ENCODE results near the gene CFAP57.

CFAP57 gene

DNA sequence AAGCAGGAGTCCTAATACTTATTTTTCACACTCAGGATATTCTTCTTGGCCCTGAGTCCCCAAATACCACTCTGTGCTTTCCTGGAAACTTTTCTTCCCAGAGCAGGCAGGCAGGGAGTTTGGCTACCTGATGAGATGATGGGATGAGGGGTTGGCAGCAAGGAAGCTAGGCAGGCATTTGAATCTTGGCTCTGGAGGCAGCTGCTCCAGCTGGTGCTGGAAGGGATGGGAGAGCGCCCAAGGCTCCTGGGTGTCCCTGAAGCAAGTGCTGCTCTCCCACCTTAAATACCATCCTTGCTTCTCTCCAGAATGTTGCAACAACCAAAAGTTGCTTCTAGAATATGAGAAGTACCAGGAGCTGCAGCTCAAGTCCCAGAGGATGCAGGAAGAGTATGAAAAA lies 49.7 kb downstream of the CFAP57 start:
- no peak for FAIRE-seq
- no peak for DNase-seq (ENCODE audit: insufficient read length, low spot score)

DNA sequence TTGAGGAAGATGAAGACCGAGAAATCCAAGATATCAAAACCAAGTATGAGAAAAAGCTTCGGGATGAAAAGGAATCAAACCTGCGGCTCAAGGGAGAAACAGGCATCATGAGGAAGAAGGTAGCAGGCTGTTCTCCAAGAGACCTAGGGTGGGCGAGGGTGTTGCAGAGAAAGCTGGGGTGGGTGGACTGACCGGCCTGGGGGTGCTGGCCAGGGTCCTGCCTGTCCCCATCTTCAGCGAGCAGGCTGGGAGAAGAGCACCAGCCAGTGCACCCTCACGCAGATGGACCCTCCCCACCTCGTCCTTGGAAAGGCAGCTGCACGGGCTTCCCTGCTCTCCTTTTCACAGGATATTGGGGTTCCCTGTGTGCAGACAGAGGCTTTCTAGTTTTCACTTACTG lies 50.7 kb downstream of the CFAP57 start:
- no peak for FAIRE-seq
- DNase-seq (ENCODE audit: insufficient read length, low spot score), result no peak

DNA sequence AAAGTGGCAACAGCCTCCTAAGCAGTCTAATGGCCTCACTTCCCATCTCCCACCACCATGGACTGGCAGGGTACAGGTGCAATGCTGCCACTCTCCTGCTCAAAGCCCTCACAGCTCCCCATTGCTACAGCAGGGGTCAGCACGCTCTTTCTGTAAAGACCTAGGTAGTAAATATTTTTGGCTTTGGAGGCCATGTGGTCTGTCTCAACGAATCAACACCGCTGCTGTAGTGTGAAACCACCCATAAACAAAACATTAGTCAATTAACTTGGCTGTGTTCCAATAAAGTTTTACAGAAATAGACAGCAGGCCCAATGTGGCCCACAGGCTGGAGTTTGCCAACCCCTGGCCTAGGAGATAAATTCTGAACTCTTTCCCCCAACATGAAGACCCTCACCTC lies 53.0 kb downstream of the CFAP57 start:
- FAIRE-seq (no peak), DNase-seq (ENCODE audit: insufficient read length, low spot score) (no peak)

DNA sequence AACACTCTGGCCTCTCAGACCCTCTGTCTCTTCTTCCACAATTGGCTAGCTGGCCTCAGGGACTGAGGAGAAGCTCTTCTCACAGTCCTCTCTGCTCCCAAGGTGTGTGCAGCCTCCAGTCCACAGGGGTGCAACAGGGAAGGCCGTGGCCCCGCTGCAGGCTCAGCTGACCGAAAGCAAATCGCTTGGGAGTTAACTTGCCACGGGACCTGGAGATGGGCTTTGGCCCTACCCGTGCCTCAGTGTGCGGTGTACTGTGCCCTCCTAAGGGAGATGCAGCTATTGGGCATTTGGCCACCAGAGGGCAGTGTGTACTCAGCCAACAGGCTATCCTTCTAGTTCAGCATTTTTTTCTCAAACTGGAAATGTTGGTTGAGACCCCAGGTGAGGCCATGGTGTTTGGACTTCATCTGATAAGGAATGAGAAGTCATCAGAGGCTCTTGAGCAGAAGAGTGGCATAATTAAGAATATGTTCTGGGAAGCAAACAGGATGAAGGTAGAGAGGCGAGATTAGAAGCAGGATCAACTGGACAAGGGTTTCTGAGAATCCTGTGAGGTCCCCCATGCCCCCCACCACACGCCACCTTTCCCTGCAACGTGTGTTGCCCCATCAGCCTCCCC lies 55.1 kb downstream of the CFAP57 start:
- FAIRE-seq (peak; percentile 95), DNase-seq (ENCODE audit: insufficient read length, low spot score) (peak; percentile 72)

DNA sequence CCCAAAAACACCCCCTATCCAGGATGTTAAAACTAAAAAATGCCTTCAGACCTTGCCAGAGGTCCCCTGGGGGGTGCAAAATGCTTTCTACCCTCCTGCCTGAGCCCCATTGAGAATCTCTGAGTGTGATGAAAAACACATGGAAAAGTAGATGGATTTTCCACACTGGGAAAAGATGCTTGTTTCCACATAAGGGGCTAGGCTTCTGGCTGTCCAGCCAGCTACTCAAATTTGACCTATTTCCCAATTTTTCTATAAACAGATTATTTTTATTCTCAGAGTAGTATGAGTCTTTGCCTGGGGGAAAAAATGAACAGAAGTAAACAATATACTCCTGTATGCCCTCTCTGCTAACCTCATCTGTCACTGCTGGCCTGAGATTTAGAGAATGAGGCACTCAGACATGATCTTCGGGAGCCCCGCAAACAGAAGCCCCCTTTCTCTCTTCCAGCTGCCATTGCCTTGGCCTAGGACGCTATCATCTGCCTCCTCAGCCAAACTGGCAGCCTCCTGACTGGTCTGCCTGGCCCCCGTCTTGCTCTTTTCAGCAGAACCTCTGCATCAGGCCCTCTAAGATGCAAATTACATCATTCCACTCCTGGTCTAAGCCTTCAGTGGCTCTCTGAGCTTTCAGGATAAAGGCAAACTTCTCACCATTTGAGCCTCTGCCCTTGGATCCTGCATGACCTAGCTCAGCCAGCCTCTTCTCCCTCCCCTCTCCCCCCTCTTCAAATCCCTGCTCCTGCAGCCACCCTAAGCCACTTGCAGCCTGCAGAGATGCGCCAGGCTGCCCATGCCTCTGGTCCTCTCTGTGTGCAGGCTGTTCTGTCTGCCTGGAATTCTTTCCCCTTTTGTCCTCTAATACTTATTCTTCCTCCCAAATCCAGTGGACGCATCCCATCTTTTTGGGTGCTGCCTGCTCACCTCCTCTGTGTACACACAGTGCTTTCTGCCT lies 58.0 kb downstream of the CFAP57 start:
- no peak for FAIRE-seq
- DNase-seq (ENCODE audit: insufficient read length, low spot score), result no peak

DNA sequence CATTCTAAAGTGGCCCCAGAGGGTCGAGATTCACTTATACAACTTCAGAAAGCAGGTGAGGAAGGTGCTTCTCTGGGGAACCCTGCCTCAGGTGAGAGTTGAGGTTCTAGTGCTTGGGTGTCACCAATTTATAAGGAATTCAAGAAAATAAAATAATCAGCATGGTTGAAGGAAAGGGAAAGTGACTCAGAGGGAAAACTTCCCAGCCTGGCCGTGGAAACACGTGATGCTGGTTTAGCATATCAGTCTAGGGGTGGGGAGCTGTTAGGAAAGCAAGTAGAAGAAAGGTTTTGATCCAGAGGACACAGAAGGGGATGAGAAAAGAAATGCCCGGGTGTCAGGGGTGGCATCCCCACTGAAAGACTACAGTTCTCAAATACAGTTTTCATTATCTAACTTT lies 59.9 kb downstream of the CFAP57 start:
- DNase-seq (ENCODE audit: insufficient read length, low spot score), result peak; percentile 35
- no peak for FAIRE-seq

DNA sequence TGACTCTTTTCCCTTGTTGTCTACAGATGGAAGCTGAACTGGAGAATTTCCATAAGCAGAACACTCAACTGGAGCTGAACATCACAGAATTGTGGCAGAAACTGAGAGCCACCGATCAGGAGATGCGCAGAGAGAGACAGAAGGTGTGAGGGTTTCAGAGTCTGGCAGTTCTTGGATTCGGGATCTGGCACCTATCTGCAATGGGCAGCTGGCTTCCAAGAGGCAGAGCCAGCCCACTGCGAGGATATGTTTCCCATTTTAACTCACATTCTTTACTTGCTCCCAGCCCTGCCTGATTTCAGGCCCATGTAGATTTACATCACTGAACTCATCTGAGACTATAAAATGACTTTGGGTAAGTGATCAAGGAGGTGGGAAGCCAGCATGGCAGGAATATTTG lies 60.4 kb downstream of the CFAP57 start:
- DNase-seq (ENCODE audit: insufficient read length, low spot score) (no peak), FAIRE-seq (no peak)

DNA sequence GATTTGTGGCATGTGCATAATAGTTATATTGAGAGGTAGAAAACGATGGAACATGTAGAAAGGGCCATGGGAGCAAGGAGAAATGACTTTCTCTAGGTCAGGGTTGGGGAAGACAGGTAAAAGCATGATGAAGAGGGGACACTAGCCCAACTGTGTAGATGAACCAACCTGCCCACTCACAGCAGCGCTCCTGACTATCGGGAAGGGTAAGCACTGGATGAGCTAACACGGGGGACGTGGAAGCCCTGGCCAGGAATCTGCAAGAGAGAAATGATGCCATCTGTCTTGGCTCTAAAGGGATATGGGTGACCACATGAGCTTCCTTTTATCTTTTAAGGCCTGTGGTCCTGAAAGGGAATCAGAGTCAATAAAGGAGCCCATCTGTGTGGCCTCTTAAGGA lies 61.5 kb downstream of the CFAP57 start:
- FAIRE-seq, result no peak
- no peak for DNase-seq (ENCODE audit: insufficient read length, low spot score)

DNA sequence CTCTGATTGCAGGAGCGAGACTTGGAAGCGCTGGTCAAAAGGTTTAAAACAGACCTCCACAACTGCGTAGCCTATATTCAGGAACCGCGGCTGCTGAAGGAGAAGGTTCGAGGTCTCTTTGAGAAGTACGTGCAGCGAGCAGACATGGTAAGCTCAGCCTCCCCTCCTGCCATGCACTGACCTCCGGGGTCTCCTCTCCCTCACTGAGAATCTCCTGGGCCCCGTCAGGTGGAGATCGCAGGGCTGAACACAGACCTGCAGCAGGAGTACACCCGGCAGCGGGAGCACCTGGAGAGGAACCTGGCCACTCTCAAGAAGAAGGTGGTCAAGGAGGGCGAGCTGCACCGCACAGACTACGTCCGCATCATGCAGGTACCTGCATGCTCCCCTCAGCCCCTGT lies 62.1 kb downstream of the CFAP57 start:
- DNase-seq (ENCODE audit: insufficient read length, low spot score) (no peak), FAIRE-seq (no peak)

DNA sequence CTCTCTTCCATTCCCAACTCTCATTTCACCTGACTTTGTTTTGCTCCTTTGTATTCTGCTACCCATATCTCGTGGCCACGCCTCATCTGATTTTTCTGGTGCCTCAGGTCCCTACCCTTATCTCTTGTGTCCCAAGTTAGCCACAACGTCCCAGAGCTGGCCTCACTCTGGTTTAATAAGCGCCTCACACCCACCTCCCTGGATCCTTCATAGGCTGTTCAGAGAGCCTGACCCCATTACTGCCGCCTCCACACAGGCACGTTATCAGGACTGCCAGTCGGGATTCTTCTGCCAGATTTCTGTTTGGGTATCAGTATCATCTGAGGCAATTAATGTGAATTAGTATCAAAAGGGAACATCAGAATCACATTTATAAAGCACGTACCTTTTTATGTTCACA lies 62.9 kb downstream of the CFAP57 start:
- DNase-seq (ENCODE audit: insufficient read length, low spot score) (no peak), FAIRE-seq (no peak)

DNA sequence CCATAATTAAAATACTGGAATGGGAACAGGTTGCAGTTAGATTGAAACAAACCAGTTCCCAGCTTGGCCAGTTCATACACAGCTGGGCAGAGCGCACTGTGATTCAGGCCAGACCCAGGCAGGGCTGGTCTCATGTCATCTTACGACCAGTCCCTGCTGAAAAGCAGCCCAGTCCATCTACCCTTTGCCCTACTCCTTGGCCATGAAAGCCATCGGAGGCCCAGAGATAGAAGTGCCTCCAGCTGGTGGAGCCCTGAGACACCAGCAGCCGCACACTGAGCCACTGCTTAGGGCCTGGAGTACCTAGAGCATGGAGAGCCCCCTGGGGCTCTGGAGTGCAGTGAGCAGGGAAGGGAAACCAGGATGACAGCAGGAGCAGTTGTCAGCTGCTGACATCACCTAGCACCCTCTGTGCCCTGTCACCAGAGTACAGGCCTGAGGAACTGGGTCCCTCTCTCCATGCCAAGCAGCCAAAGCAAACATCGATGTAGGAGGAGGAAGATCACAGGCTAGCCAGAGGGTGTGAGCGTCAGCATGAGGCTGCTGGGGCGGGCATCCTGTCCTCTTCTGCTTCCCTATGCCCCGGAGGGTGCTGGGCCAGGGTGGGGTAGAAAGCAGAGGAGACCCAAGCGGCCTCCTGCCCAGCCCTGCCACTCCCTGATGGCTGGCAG lies 63.5 kb downstream of the CFAP57 start:
- DNase-seq (ENCODE audit: insufficient read length, low spot score) (no peak), FAIRE-seq (no peak)

DNA sequence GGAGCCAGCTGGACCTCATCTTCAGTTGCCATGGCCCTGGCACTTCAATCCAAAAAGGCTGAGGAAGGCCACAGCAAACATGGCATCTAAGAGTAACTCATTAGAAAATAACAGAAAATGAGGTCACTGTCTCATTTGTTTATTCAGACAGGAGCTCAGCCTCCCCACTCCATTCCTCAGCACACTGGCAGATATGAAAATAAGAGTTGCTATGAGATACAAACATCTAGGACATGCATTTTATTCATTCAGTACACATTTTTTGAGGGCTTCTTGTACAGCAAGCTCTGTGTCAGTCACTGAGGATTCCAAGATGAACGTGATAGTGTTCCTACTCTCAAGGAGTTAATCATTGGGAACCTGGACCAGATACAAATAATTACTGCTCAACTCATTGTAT lies 65.0 kb downstream of the CFAP57 start:
- no peak for FAIRE-seq
- no peak for DNase-seq (ENCODE audit: insufficient read length, low spot score)

DNA sequence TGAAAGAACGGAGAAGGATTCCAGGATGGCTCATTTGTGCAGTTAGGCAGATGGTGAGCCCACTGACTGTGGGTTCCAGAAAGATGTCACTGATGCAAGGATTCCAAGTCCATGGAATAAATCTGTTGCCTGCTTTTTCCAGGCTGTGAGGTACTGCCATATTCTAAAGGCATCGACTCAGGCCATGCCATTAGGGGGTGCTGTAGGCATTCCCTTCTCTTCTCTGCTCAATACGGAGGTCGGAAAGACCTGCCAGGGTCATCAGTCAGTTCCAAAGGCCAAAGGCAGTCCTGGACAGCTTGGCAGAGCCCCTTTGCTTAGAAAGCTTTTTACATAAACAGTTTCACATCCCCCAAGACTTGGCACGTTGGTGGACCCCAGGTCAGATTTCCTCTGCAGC lies 66.0 kb downstream of the CFAP57 start:
- DNase-seq (ENCODE audit: insufficient read length, low spot score) (peak; percentile 72), FAIRE-seq (no peak)

DNA sequence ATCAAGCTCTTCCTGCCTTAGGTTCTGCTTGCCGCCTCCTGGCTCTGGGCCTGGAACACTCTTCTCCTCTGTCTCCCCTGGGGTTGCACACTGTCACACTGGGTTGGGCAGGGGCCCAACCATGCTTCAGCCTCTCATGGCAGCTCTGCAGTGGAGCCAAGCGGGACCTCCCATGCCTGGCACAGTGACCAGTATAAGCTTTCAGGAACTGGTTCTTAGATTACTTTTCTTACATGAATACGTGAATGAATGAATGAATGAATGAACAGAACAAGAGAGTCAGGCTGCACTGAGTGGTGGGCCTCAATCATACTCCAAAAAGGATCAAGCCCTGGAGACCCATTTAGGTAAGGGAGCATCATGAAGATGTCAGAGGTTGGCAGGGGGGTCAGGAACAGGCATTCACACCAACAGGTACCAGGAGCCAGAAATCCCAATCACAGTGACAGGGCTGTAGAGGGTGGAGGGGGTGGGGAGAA lies 66.9 kb downstream of the CFAP57 start:
- no peak for FAIRE-seq
- no peak for DNase-seq (ENCODE audit: insufficient read length, low spot score)

DNA sequence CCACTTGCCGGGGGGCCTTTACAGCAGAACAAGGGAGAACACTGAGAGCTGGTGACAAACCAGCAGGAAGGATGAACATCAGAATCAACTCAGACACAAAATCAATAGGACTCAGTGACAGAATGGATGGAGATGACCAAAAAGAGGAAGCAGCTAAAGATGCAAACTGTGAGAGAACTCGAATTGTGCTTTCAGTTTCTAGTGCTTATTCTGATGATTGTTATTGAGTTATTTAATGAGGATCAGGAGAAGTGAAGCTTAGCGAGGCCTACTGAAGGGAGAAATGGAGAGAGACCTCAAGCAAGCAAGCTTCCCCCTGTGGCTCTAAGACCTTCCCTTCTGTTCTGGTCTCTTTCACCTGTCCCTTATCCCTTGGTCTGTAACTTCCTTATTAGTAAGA lies 67.4 kb downstream of the CFAP57 start:
- no peak for FAIRE-seq
- DNase-seq (ENCODE audit: insufficient read length, low spot score), result no peak

DNA sequence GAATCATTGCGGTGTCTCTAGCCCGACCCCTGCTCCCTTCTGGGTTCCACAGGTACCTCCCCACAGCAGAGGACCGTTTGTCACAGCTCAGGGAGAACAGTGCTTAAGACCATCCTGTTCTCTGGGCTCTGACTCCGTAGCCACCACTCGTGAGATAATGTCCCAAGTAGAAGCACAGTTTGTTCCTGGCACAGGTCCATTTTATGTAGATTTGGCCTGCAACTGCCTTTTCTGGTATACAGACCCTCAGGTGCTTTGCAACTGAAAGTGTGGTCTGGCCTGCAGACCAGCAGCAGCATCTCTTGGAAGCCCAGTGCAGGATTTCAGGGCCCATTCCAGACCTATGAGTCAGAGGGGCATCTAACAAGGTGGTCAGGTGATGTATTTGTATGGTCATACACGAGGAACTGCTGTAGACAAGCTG lies 69.3 kb downstream of the CFAP57 start:
- peak; percentile 20 for DNase-seq (ENCODE audit: insufficient read length, low spot score)
- no peak for FAIRE-seq

DNA sequence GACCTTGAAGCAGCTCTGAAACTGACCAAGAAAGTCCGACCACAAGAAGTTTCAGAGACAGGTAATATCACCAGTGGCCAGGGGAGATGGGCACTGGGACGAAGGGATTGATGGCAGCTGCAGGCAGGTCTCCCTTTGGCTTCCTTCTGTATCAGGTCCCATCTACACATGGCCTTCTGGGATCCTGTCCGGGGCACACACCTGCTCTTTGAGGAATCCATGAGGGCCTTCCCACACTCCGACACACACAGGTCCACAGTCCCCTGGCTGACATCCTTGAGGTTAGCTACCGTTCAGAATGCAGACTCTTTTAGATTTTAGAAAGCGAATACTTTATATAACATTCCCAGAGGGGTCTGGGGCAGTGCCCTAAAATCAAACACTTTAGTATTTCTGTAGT lies 71.2 kb downstream of the CFAP57 start:
- FAIRE-seq (no peak), DNase-seq (ENCODE audit: insufficient read length, low spot score) (no peak)

DNA sequence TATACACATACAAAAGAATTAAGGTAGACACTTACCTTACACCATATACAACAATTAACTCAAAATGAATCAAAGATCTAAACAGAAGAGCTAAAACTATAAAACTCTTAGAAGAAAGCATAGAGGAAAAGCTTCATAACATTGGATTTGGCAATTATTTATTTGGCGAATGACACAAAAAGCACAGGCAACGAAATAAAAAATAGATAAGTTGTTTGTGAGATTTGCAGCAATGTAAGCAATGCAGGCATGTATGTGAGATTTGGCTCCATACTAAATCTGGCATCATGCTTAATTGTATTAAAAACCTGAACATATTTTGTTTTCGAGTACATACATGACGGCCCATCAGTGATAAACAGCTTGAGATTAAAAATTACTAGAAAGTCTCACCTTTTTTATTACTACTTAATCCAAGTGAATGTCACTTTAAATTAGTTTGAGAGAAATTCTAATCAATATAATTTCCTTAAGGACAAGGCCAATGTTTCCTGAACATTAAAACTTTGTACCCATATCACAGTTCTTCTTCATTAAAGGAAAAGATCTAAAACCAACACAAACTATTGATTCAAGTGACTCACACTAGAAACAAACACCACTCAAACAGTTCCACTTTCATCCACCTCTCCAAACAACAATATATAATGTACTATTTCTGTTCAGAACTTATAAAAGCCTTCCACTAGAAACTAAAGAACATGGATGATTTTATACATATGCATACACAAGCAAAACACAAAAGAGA lies 74.5 kb downstream of the CFAP57 start:
- FAIRE-seq, result no peak
- DNase-seq (ENCODE audit: insufficient read length, low spot score), result no peak

DNA sequence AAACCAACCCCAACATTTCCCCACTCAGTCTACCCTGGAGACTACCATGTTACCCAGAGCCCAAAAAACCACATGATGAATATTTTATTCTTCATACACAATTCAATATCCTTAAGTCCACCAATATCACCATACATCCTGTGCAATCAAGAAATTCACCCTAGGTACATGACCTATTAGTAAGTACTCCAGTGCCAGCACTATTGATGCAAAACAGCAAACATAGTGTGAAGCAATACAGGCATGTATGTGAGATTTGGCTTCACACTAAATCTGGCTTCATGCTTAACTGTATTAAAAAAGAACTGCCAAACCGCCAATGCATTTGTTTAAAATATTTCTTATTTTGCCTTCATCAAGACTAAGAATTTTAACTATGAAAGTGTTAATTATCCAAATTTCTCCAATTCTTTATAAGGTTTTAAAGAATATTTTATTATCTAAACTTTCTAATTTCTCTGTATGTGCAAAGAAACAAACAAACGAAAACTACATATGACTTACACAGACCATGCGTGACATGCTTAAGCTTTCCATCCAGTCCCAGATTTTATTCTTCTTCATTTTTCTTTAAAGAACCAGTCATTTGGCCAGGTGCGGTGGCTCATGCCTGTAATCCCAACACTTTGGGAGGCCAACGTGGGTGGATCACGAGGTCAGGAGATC lies 75.3 kb downstream of the CFAP57 start:
- DNase-seq (ENCODE audit: insufficient read length, low spot score) (no peak), FAIRE-seq (no peak)

DNA sequence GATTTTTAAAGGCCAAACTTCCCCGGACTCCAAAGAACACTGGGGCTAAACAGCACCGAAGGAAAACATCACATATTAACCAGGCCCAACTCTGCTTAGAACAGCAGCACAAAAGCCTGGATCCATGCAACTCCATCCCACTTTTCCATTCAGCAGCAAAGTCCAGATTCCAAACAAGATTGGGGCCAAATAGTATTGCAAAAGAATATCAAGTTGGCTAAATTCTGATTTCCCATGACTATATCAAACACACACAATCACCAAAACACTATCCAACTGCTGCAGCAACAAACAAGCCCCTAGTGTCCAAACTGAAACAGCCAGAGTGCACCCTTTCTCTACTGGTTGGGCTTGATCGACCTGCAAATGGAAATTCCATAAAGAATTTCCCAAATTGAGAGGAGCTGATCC lies 78.2 kb downstream of the CFAP57 start:
- DNase-seq (ENCODE audit: insufficient read length, low spot score) (no peak), FAIRE-seq (no peak)

Measured in HTR-8/SVneo (cell line).